Neuronal stem cell (in vitro differentiated cells): Measurements from ENCODE around the gene PDE10A.

Source experiments
- DNase-seq: peaks from one replicate; pipeline ENCODE4 v3.0.0-alpha.2; 2013; ENCODE audit warnings: low spot score
- H2AFZ ChIP-seq: one replicate; pipeline ENCODE4 v1.6.1; 2013; ENCODE audit warnings: mild to moderate bottlenecking, low read length, inconsistent platforms
- H2AK5ac ChIP-seq: 2 replicates; pipeline ENCODE4 v1.6.1; 2013; ENCODE audit warnings: low read depth, mild to moderate bottlenecking, inconsistent platforms, low read length, moderate library complexity, mixed read lengths
- H2BK120ac ChIP-seq: 2 replicates; pipeline ENCODE4 v1.6.1; 2013; ENCODE audit warnings: low read depth, mild to moderate bottlenecking, inconsistent platforms, low read length, moderate library complexity, mixed read lengths
- H2BK12ac ChIP-seq: one replicate; pipeline ENCODE4 v1.6.1; 2013; ENCODE audit warnings: low read length, inconsistent platforms
- H2BK15ac ChIP-seq: 2 replicates; pipeline ENCODE4 v1.6.1; 2013; ENCODE audit warnings: mild to moderate bottlenecking, low read length, inconsistent platforms, mixed read lengths
- H2BK5ac ChIP-seq: one replicate; pipeline ENCODE4 v1.6.1; 2013; ENCODE audit warnings: inconsistent platforms, mild to moderate bottlenecking, low read length, moderate library complexity
- H3K14ac ChIP-seq: one replicate; pipeline ENCODE4 v1.6.1; 2013; ENCODE audit warnings: low read length, inconsistent platforms
- H3K18ac ChIP-seq: 2 replicates; pipeline ENCODE4 v1.6.1; 2013; ENCODE audit warnings: low read length, inconsistent platforms
- H3K23ac ChIP-seq: 2 replicates; pipeline ENCODE4 v1.6.1; 2013; ENCODE audit warnings: low read depth, mild to moderate bottlenecking, mixed read lengths, low read length, inconsistent platforms; ENCODE audit not compliant: poor library complexity
- H3K27ac ChIP-seq: replicated peaks from 3 replicates; pipeline ENCODE4 v1.5.1; 2013; ENCODE audit warnings: low read length, inconsistent platforms
- H3K27me3 ChIP-seq, 3 experiments: 2 replicates each; pipeline ENCODE4 v1.6.1; 2013; ENCODE audit warnings: low read length in 3 of 3, mild to moderate bottlenecking in 2 of 3, inconsistent platforms in 1 of 3, low read depth in 1 of 3, mixed read lengths in 1 of 3, moderate library complexity in 1 of 3; ENCODE audit not compliant: control insufficient read depth in 3 of 3, insufficient read depth in 3 of 3
- H3K36me3 ChIP-seq, 2 donors: replicated peaks in 1 of 2; 2 replicates each; pipeline ENCODE4 v1.6.1; 2013; ENCODE audit warnings: low read length in 2 of 2; ENCODE audit not compliant: control insufficient read depth in 2 of 2, insufficient read depth in 2 of 2
- H3K4ac ChIP-seq: 2 replicates; pipeline ENCODE4 v1.6.1; 2013; ENCODE audit warnings: inconsistent platforms, mild to moderate bottlenecking, low read length, moderate library complexity
- H3K4me1 ChIP-seq, 2 donors: 1 replicate in 1 of 2; 2 replicates in 1 of 2; pipeline ENCODE4 v1.6.1; 2013; ENCODE audit warnings: low read length in 2 of 2, low read depth in 1 of 2; ENCODE audit not compliant: control insufficient read depth in 2 of 2, insufficient read depth in 1 of 2
- H3K4me2 ChIP-seq: one replicate; pipeline ENCODE4 v1.6.1; 2013; ENCODE audit warnings: mild to moderate bottlenecking, low read length, inconsistent platforms; ENCODE audit not compliant: insufficient read depth, poor library complexity, severe bottlenecking
- H3K4me3 ChIP-seq, 2 donors: 2 replicates each; pipeline ENCODE4 v1.5.1; 2013; ENCODE audit warnings: low read length in 2 of 2, mild to moderate bottlenecking in 2 of 2, inconsistent platforms in 1 of 2, moderate library complexity in 1 of 2
- H3K79me1 ChIP-seq: one replicate; pipeline ENCODE4 v1.6.1; 2013; ENCODE audit warnings: low read depth, mild to moderate bottlenecking, inconsistent platforms, low read length, moderate library complexity
- H3K9ac ChIP-seq: one replicate; pipeline ENCODE4 v1.6.1; 2013; ENCODE audit warnings: mild to moderate bottlenecking, low read depth, low read length, inconsistent platforms; ENCODE audit not compliant: poor library complexity
- H3K9me3 ChIP-seq, 2 donors: replicated peaks in 1 of 2; 2 replicates each; pipeline versions ENCODE3 to v1.6.1; 2013; ENCODE audit warnings: low read length in 2 of 2, mild to moderate bottlenecking in 2 of 2, inconsistent platforms in 1 of 2, low read depth in 1 of 2, mixed read lengths in 1 of 2, moderate library complexity in 1 of 2; ENCODE audit not compliant: control insufficient read depth in 2 of 2, insufficient read depth in 1 of 2
- H4K8ac ChIP-seq: one replicate; pipeline ENCODE4 v1.6.1; 2013; ENCODE audit warnings: low read depth, mild to moderate bottlenecking, inconsistent platforms, low read length, moderate library complexity
- H4K91ac ChIP-seq: one replicate; pipeline ENCODE4 v1.6.1; 2013; ENCODE audit warnings: low read length, low read depth, mild to moderate bottlenecking, inconsistent platforms; ENCODE audit not compliant: poor library complexity
- WGBS, 2 donors: extraction: QIAGEN DNeasy Blood & Tissue Kit; methylation state at CpG; one replicate each; pipeline ENCODE4 v1.1.7; 2013; ENCODE audit warnings: missing lambda C conversion rate in 2 of 2, mixed read lengths in 1 of 2; ENCODE audit not compliant: insufficient read length in 2 of 2, insufficient replicate concordance in 1 of 2; ENCODE audit errors: extremely low coverage in 2 of 2; 5-methylcytosine and 5-hydroxymethylcytosine counted together

PDE10A gene

DNA sequence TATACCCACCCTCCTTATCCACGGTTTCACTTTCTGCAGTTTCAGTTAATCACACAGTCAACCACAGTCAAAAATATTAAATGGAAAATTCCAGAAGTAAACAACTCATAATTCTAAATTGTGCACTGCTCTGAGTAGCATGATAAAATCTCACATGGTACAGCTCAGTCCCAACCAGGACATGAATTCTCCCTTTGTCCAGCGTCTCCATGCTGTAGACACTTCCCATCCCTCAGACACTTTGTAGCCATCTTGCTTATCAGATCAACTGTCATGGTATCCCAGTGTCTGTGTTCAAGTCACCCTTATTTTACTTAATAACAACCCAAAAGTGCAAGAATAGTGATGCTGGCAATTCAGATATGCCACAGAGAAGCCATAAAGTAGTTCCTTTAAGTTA, 94.7 kb downstream of the PDE10A start:
- Histone ChIP-seq H3K23ac (no peak overlapping the region), H3K9ac (no peak overlapping the region), H3K4ac (no peak overlapping the region), H3K18ac (no peak overlapping the region), H3K4me1 (peaks cover 0 to 1% of the 10 kb centered on the region in 2 donors), H4K91ac (no peak overlapping the region), H3K36me3 (peaks cover 0 to 2% of the 10 kb centered on the region in 2 donors), H2BK5ac (no peak overlapping the region), H3K27me3 (no peaks in the 10 kb centered on the region), H2AK5ac (no peak overlapping the region), H3K4me2 (no peak overlapping the region), H4K8ac (no peak overlapping the region), H3K4me3 (no peak overlapping the region), H3K27ac (no peak overlapping the region), H2BK15ac (no peak overlapping the region), H3K14ac (no peak overlapping the region), H3K9me3 (peaks cover 2 to 31% of the 10 kb centered on the region in 2 donors), H2BK12ac (no peak overlapping the region), H3K79me1 (peaks cover 1% of the 10 kb centered on the region), H2BK120ac (no peak overlapping the region), H2AFZ (no peak overlapping the region)
- no CpG with 5 or more reads among the region's 2 CpGs for WGBS, 2 donors
- no peak for DNase-seq

DNA sequence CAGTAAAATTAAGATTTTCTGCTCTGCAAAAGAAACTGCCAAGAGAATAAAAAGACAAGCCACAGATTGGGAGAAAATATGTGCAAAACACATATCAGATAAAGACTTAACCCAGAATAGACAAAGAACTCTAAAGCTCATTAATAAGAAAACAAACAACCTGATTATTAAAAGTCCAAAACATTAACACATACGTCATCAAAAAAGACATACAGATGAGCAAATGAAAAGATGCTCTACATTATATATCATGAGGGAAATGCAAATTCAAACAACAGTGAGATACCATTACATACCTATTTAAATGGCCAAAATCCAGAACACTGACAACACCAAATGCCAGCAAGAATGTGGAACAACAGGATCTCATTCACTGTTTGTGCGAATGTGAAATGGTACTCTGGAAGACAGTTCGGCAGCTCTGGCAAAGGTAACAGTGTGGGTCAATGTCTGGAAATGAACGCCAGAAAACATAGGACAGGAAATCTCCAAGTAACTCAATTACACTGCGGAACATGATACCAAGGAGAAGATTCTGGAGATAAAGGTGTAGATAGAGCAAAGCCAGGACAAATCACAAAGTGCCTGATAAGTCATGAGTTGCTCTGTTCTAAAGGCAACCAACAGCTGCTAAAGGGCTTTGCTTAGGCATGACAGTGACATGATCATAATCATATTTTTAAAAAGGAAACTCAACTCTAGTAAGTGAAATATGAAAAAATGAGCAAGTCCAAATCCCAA, 96.8 kb downstream of the PDE10A start:
- H3K27ac ChIP-seq = no peak overlapping the region
- H3K4me1 ChIP-seq = no peaks in the 10 kb centered on the region
- no peak overlapping the region for H4K8ac ChIP-seq

DNA sequence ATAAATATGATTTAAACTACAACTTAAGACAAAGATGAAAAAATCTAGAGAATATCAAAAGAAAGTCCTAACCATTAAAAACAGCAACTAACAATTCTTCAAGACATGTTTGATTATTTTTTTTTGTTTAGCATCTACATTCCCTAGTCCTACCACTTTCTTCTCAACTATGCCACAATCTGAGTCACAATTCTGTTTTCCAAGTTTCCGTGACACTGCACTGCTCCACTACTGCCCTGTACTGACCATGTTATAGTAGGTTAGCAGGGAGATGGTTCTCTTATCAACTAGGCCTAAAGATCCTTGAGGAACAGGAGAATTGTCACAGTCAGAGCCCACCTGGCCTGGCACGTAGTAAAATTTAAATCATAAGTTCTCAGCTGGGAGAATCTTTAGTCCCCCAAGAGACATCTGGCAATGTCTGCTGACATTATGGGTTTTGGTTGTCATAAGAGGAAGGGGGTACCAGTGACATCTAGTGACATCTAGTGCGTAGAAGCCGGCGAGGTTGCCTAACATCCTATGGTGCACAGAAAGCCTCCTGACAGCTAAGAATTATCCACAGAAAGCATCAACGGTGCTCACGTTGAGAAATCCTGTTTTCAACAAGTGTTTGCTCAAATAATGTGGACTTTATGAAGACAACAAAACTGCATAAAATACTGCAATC, 100.5 kb downstream of the PDE10A start:
- Histone ChIP-seq H3K36me3 (peaks cover 0 to 6% of the 10 kb centered on the region in 2 donors), H2AFZ (no peak overlapping the region), H2BK5ac (no peak overlapping the region), H3K14ac (no peak overlapping the region), H2BK120ac (no peak overlapping the region), H4K91ac (no peak overlapping the region), H3K27me3 (no peaks in the 10 kb centered on the region), H3K27ac (no peak overlapping the region), H3K23ac (no peak overlapping the region), H2BK12ac (no peak overlapping the region), H2AK5ac (no peak overlapping the region), H3K4me2 (no peak overlapping the region), H3K18ac (no peak overlapping the region), H3K4ac (no peak overlapping the region), H3K4me3 (no peak overlapping the region), H3K4me1 (no peaks in the 10 kb centered on the region), H4K8ac (no peak overlapping the region), H3K9ac (no peak overlapping the region), H3K9me3 (peaks cover 7 to 49% of the 10 kb centered on the region in 2 donors), H3K79me1 (no peaks in the 10 kb centered on the region), H2BK15ac (no peak overlapping the region)
- no CpG with 5 or more reads among the region's 7 CpGs for WGBS, 2 donors
- DNase-seq = no peak

More for the DNA sequence above, 96.8 kb downstream of the PDE10A start:
- Histone ChIP-seq H2AK5ac (no peak overlapping the region), H2BK15ac (no peak overlapping the region), H3K9me3 (peaks cover 2 to 35% of the 10 kb centered on the region in 2 donors), H3K9ac (no peak overlapping the region), H3K14ac (no peak overlapping the region), H2BK5ac (no peak overlapping the region), H3K4me3 (no peak overlapping the region), H3K27me3 (no peaks in the 10 kb centered on the region), H2BK120ac (no peak overlapping the region), H3K79me1 (peaks cover 1% of the 10 kb centered on the region), H3K18ac (no peak overlapping the region), H2AFZ (no peak overlapping the region), H2BK12ac (no peak overlapping the region), H4K91ac (no peak overlapping the region), H3K4ac (no peak overlapping the region), H3K36me3 (peaks cover 2 to 3% of the 10 kb centered on the region in 2 donors), H3K23ac (no peak overlapping the region), H3K4me2 (no peak overlapping the region)
- no CpG with 5 or more reads among the region's 5 CpGs for WGBS, 2 donors
- no peak for DNase-seq

DNA sequence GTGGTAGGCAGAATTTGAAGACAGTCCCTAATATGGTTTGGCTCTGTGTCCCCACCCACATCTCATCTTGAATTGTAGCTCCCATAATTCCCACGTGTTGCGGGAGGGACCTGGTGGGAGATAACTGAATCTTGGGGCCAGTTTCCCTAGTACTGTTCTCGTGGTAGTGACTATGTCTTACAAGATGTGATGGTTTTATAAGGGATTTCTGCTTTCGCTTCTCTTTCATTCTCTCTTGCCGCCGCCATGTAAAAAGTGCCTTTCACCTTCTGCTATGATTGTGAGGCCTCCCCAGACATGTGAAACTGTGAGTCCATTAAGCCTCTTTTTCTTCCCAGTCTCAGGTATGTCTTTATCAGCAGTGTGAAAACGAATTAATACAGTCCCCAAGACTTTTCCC, 103.4 kb downstream of the PDE10A start:
- WGBS, 2 donors = no CpG with 5 or more reads among the region's 7 CpGs
- peaks cover 0 to 6% of the 10 kb centered on the region in 2 donors for H3K36me3 ChIP-seq
- no peak overlapping the region for H2BK5ac ChIP-seq
- H3K4me2 ChIP-seq = no peak overlapping the region
- no peaks in the 10 kb centered on the region for H3K79me1 ChIP-seq
- no peaks in the 10 kb centered on the region for H3K4me1 ChIP-seq
- H2BK12ac ChIP-seq = no peak overlapping the region
- no peak overlapping the region for H2AFZ ChIP-seq
- H3K4me3 ChIP-seq = no peak overlapping the region
- H4K91ac ChIP-seq = no peak overlapping the region
- no peak overlapping the region for H3K14ac ChIP-seq
- no peak overlapping the region for H3K27ac ChIP-seq
- H3K27me3 ChIP-seq = no peaks in the 10 kb centered on the region
- no peak for DNase-seq
- H3K18ac ChIP-seq = no peak overlapping the region
- no peak overlapping the region for H2AK5ac ChIP-seq
- H3K9ac ChIP-seq = no peak overlapping the region
- H2BK120ac ChIP-seq = no peak overlapping the region
- peaks cover 7 to 33% of the 10 kb centered on the region in 2 donors for H3K9me3 ChIP-seq
- no peak overlapping the region for H3K4ac ChIP-seq
- H4K8ac ChIP-seq = no peak overlapping the region
- H2BK15ac ChIP-seq = no peak overlapping the region
- H3K23ac ChIP-seq = no peak overlapping the region
